ENCODE measurements around the gene SPATA31C2. TPM values are rescaled to one million over a fixed set of nuclear protein-coding genes. Genes with fewer than 3 reads are reported as not detected.

SPATA31C2 gene
- total RNA-seq, 1 donor from 2014 or later: not detected

DNA sequence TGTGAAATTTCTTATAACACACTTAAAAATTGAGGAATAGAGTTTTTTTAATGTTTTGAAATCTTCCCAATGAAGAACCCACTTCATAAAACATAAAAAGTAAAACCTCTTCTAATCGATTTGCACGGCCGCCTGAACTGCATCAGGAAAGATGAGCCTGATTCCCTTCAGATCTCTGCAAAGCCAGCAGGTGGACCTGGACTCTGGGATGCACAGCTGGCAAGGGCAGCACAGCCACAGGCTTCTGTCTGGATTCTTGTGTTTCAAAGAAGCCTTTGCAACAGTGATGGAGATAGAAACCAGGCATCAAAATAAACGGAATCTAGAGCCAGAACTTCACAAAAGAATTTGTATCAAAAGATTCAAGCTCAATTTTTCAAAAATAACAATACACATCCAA lies 36.0 kb upstream of the SPATA31C2 start:
- H3K27ac Mint-ChIP-seq: no peak overlapping the region
- H3K27me3 Mint-ChIP-seq: peaks cover 17% of the 10 kb centered on the region
- no peak overlapping the region for H3K4me3 Mint-ChIP-seq
- no peaks in the 10 kb centered on the region for H3K36me3 Mint-ChIP-seq
- no peak for DNase-seq (ENCODE audit: extremely low spot score, unreplicated experiment)
- H3K4me1 Mint-ChIP-seq (ENCODE audit: unreplicated experiment): no peaks in the 10 kb centered on the region
- H3K9me3 Mint-ChIP-seq: peaks cover 9% of the 10 kb centered on the region
- TF ChIP-seq, protein P1, sequence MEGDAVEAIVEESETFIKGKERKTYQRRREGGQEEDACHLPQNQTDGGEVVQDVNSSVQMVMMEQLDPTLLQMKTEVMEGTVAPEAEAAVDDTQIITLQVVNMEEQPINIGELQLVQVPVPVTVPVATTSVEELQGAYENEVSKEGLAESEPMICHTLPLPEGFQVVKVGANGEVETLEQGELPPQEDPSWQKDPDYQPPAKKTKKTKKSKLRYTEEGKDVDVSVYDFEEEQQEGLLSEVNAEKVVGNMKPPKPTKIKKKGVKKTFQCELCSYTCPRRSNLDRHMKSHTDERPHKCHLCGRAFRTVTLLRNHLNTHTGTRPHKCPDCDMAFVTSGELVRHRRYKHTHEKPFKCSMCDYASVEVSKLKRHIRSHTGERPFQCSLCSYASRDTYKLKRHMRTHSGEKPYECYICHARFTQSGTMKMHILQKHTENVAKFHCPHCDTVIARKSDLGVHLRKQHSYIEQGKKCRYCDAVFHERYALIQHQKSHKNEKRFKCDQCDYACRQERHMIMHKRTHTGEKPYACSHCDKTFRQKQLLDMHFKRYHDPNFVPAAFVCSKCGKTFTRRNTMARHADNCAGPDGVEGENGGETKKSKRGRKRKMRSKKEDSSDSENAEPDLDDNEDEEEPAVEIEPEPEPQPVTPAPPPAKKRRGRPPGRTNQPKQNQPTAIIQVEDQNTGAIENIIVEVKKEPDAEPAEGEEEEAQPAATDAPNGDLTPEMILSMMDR (conservative IDR thresholded peaks at IDR 0.05): no peak

DNA sequence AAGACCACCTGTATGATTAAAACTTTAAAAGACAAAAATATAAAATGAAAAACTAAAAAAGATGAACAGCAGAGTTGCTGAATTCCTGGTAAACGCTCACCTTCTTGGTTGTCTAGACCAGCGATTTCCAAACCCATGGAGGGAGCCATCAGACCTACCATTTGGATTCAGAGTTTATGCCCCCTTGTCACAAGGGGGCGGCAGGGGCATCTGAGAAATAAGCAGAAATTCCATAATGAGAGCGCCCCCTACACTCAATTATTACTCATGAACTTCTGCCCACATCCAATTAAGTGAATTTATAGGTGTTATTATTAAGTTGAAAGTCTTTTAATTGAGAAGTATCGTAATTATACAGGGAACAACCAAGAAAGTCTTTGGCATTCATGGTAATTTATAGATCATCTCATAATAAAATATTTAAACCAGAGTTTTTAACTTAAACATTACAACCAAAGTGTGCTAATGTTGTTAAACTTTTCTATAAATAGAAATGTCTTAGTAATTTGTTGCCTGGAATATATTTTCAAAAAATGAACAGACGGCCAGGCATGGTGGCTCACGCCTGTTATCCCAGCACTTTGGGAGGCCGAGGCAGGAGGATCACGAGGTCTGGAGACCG lies 35.2 kb upstream of the SPATA31C2 start:
- Mint-ChIP-seq H3K9me3 (peaks cover 9% of the 10 kb centered on the region), H3K36me3 (no peaks in the 10 kb centered on the region), H3K4me3 (no peak overlapping the region), H3K27me3 (peaks cover 17% of the 10 kb centered on the region), H3K27ac (no peak overlapping the region), H3K4me1 (ENCODE audit: unreplicated experiment) (no peaks in the 10 kb centered on the region)
- TF ChIP-seq, protein P1 (conservative IDR thresholded peaks at IDR 0.05): peak; percentile 64
- DNase-seq (ENCODE audit: extremely low spot score, unreplicated experiment): no peak

DNA sequence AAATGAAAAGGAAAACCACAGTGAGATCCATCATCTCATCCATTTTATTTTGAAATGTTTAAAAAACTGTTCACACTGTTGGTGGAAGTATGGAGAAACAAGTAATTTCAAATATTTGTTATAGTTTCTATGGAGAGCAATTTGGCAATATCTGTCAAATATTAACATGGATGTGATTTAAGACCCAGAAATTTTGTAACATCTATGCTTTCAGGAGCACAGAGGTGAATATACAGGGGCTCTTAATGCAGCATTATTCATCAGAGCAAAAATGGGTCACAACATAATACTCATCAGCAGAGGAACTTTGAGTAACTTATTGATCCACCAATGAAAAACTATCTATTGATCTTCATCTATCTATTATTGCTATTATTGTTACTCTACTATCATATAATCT lies 31.4 kb upstream of the SPATA31C2 start:
- no peak overlapping the region for H3K4me3 Mint-ChIP-seq

DNA sequence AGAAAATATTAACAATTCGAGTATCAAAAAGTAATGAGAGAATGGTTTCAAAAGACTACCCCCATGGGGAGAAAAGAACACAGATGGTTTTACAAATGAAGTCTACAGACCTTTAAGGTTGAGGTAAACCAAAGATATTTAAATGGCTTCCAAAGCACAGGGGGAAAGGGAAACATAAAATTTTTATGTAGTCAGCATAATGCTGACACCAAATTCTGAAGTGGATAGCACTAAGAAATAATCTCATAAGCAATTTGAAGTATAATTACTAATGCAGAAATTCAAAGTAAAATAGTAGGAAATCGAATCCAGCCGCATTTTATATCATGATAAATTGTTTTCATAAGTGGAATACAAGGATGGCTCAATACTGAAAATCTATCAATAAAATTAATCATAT lies 30.3 kb upstream of the SPATA31C2 start:
- Mint-ChIP-seq H3K27me3 (no peaks in the 10 kb centered on the region), H3K4me1 (ENCODE audit: unreplicated experiment) (no peaks in the 10 kb centered on the region), H3K36me3 (no peaks in the 10 kb centered on the region), H3K9me3 (no peaks in the 10 kb centered on the region), H3K4me3 (no peak overlapping the region), H3K27ac (no peak overlapping the region)
- TF ChIP-seq, protein P1 (conservative IDR thresholded peaks at IDR 0.05): no peak
- DNase-seq (ENCODE audit: extremely low spot score, unreplicated experiment): no peak

More for the DNA sequence above, 31.4 kb upstream of the SPATA31C2 start:
- no peak for DNase-seq (ENCODE audit: extremely low spot score, unreplicated experiment)
- Mint-ChIP-seq H3K9me3 (no peaks in the 10 kb centered on the region), H3K36me3 (no peaks in the 10 kb centered on the region), H3K27me3 (no peaks in the 10 kb centered on the region), H3K27ac (no peak overlapping the region), H3K4me1 (ENCODE audit: unreplicated experiment) (no peaks in the 10 kb centered on the region)
- TF ChIP-seq, protein P1 (conservative IDR thresholded peaks at IDR 0.05): no peak

DNA sequence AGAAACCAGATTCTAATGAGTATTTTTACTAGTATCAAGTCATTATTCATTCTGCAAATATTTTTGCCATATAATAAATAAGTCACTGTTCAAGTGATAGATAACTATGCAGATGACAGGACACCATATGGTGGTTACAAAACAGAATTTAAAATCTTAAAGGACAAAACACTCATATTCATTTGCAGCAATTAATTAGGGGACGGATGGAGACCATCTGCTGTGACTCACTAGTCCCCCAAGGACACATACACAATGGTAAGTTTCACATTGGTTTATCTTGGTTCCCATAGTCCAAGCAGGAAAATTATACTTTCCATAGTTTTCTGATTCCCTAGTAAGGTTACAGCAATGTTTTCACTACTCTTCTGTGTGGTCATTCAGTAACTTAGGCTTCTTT lies 28.4 kb upstream of the SPATA31C2 start:
- H3K9me3 Mint-ChIP-seq: no peaks in the 10 kb centered on the region
- no peaks in the 10 kb centered on the region for H3K4me1 Mint-ChIP-seq (ENCODE audit: unreplicated experiment)
- TF ChIP-seq, protein P1 (conservative IDR thresholded peaks at IDR 0.05): no peak
- H3K36me3 Mint-ChIP-seq: no peaks in the 10 kb centered on the region
- no peak for DNase-seq (ENCODE audit: extremely low spot score, unreplicated experiment)
- H3K27me3 Mint-ChIP-seq: no peaks in the 10 kb centered on the region
- no peak overlapping the region for H3K27ac Mint-ChIP-seq
- H3K4me3 Mint-ChIP-seq: no peak overlapping the region

Measured in type B pancreatic cell (in vitro differentiated cells).